A549 (cell line): Measurements from ENCODE around the gene INPP1. TPM values are rescaled to one million over a fixed set of nuclear protein-coding genes. Genes with fewer than 3 reads are reported as not detected.
"Not testable (repeated sequence)": the region's sequence is repeated elsewhere in the genome, so short reads cannot be mapped to it uniquely, and the experiment has no call there.

Experiments
- ATAC-seq, 2 experiments: fragments of 200-7000 bp in 1 of 2; fragments of >200 bp in 1 of 2; cut with Nextera tagmentation in 1 of 2; cut with Tn5 transposase in 1 of 2; 3 replicates each; pipeline versions ENCODE4 v1.8.0 to v1.9.1; 2018 to 2020; ENCODE audit warnings: mild to moderate bottlenecking in 1 of 2, moderate library complexity in 1 of 2
- CTCF ChIA-PET: fragments of 300-600 bp; sonication (Branson Sonifier 250); formaldehyde crosslinking; extraction: SDS; loops from one replicate; lab custom pipeline; 2021; ENCODE audit warnings: antibody characterized with exemption, inconsistent platforms; lab: Yijun Ruan, JAX
- POLR2A ChIA-PET: fragments of 350-600 bp; formaldehyde crosslinking; extraction: SDS; loops from one replicate; lab custom pipeline; 2021; ENCODE audit warnings: antibody characterized with exemption, inconsistent platforms; lab: Yijun Ruan, JAX
- DNase-seq, 2 experiments: peaks; one replicate each; pipeline versions ENCODE4 v3.0.0 to v3.0.0-alpha.2; 2011 to 2016; ENCODE audit warnings: low read depth in 1 of 2, low spot score in 1 of 2
- FAIRE-seq: peaks from 2 replicates; lab custom pipeline; 2011; peaks lifted over from hg19 to GRCh38; lab: Jason Lieb, UNC
- H3K27ac ChIP-seq, 2 experiments: fragments of >200 bp; sonication (Bioruptor Twin); formaldehyde crosslinking; 3 replicates each; pipeline ENCODE4 v1.5.1; 2016 to 2017
- H3K4me1 ChIP-seq: fragments of >200 bp; sonication (Bioruptor Twin); formaldehyde crosslinking; 3 replicates; pipeline ENCODE4 v1.6.1; 2016
- H3K4me2 ChIP-seq: fragments of >200 bp; sonication (Bioruptor Twin); formaldehyde crosslinking; 3 replicates; pipeline ENCODE4 v1.6.1; 2016
- H3K4me3 ChIP-seq: fragments of >200 bp; sonication (Bioruptor Twin); formaldehyde crosslinking; 3 replicates; pipeline ENCODE4 v1.5.1; 2016
- H3K9me3 ChIP-seq: fragments of >200 bp; sonication (Bioruptor Twin); formaldehyde crosslinking; 3 replicates; pipeline ENCODE4 v1.6.1; 2016
- CBX8 ChIP-seq: fragments of 200-600 bp; sonication (generic); IDR thresholded peaks from 2 replicates; pipeline ENCODE4 v1.6.1; 2016
- CEBPB ChIP-seq, 2 experiments: fragments of >200 bp in 1 of 2; sonication (Bioruptor Twin) in 1 of 2; formaldehyde crosslinking in 1 of 2; IDR thresholded peaks; 2 replicates each; pipeline ENCODE4 v1.6.1; 2012 to 2016
- EHMT2 ChIP-seq: fragments of 200-600 bp; sonication (generic); IDR thresholded peaks from 2 replicates; pipeline ENCODE4 v1.6.1; 2016; ENCODE audit warnings: antibody characterized with exemption, low read depth, mild to moderate bottlenecking, moderate library complexity
- FOSB ChIP-seq: fragments of 250-450 bp; sonication (Bioruptor Pico); IDR thresholded peaks from 2 replicates; pipeline ENCODE4 v1.5.0; 2020; ENCODE audit warnings: mild to moderate bottlenecking, moderate library complexity
- FOSL2 ChIP-seq, 2 experiments: fragments of 450-650 bp in 1 of 2; fragments of >200 bp in 1 of 2; sonication (Bioruptor Twin) in 1 of 2; formaldehyde crosslinking; IDR thresholded peaks; 2 replicates each; pipeline versions ENCODE4 v1.5.0 to v1.6.1; 2016 to 2020; ENCODE audit warnings: mild to moderate bottlenecking in 1 of 2, moderate library complexity in 1 of 2
- HES2 ChIP-seq: fragments of >200 bp; sonication (Bioruptor Twin); formaldehyde crosslinking; IDR thresholded peaks from 2 replicates; pipeline ENCODE4 v1.6.1; 2016
- HEYL ChIP-seq: fragments of 250-450 bp; sonication (Bioruptor Pico); IDR thresholded peaks from 2 replicates; pipeline ENCODE4 v1.8.0; 2021; ENCODE audit warnings: mild to moderate bottlenecking, moderate library complexity
- JUN ChIP-seq, 2 experiments: fragments of >200 bp; sonication (Bioruptor Twin); formaldehyde crosslinking; IDR thresholded peaks; 2 replicates in 1 of 2; 3 replicates in 1 of 2; pipeline ENCODE4 v1.6.1; 2016 to 2017
- JUNB ChIP-seq: fragments of >200 bp; sonication (Bioruptor Twin); formaldehyde crosslinking; IDR thresholded peaks from 2 replicates; pipeline ENCODE4 v1.6.1; 2016
- KDM1A ChIP-seq: fragments of 200-600 bp; sonication (generic); IDR thresholded peaks from 2 replicates; pipeline ENCODE4 v1.6.1; 2016; ENCODE audit warnings: low read depth, mild to moderate bottlenecking
- MAFK ChIP-seq: fragments of 450-650 bp; IDR thresholded peaks from 2 replicates; pipeline ENCODE4 v1.6.1; 2014; ENCODE audit not compliant: partially characterized antibody
- MAX ChIP-seq: IDR thresholded peaks from 2 replicates; pipeline ENCODE4 v1.6.1; 2012
- RAD21 ChIP-seq, 2 experiments: fragments of >200 bp in 1 of 2; sonication (Bioruptor Twin) in 1 of 2; formaldehyde crosslinking in 1 of 2; IDR thresholded peaks in 1 of 2; conservative IDR thresholded peaks in 1 of 2; 2 replicates in 1 of 2; 3 replicates in 1 of 2; pipeline ENCODE4 v1.6.1; 2012 to 2018; ENCODE audit warnings: inconsistent platforms in 1 of 2
- RARB ChIP-seq: fragments of 250-450 bp; sonication (Bioruptor Pico); IDR thresholded peaks from 2 replicates; pipeline ENCODE4 v1.8.0; 2021; ENCODE audit warnings: mild to moderate bottlenecking, moderate library complexity
- ZSCAN20 ChIP-seq: fragments of 250-450 bp; sonication (Bioruptor Pico); IDR thresholded peaks from 2 replicates; pipeline ENCODE4 v1.8.0; 2022; ENCODE audit warnings: mild to moderate bottlenecking, moderate library complexity
- WGBS: methylation state at CpG from one replicate; pipeline ENCODE4 v1.1.6; 2017; ENCODE audit errors: missing lambda C conversion rate; 5-methylcytosine and 5-hydroxymethylcytosine counted together
- polyA plus RNA-seq, 4 experiments: library from polyadenylated mRNA; depleted of rRNA in 3 of 4; stranded (reverse); fragments of >200 nt; fragmentation: RNase III in 1 of 4; extraction: RNeasy Plus Mini Kit Qiagen cat#74134 plus additional on column Dnase treatment in 1 of 4; gene quantifications; 2 replicates in 3 of 4; 3 replicates in 1 of 4; pipeline ENCODE4 v1.2.3, GENCODE V29; 2011 to 2017

Gene INPP1
- polyA plus RNA-seq, 2 of the 4 experiments (the other 2 are of a cell fraction), result 12.8 to 18.4 TPM

GRCh38 chr2:190333928-190334327 lies 9.5 kb upstream of the INPP1 start:
- Histone ChIP-seq H3K4me1 (peaks cover 23% of the 10 kb centered on the region), H3K4me2 (peak overlapping the region; percentile 85), H3K27ac (peak overlapping the region; percentile 66 to 82; a peak in 5 of 6 replicates)
- TF ChIP-seq EHMT2, result no peak
- TF ChIP-seq, all 56 proteins: peak for 0
- ChIA-PET CTCF (no interaction called here), POLR2A (no interaction called here)
- no peak for ATAC-seq
- 0 out of 3 replicates have a peak overlapping the region, but pooled peaks have one; percentile 4 for H3K4me3 ChIP-seq
- FAIRE-seq, result no peak
- WGBS, result 57% methylated on average over 2 of the region's 2 CpGs
- no peak for DNase-seq
- H3K9me3 ChIP-seq, result no peaks in the 10 kb centered on the region

- peak; percentile 91 to 92 for ATAC-seq
- no peak for FAIRE-seq
- TF ChIP-seq HES2 (no peak), JUNB (peak; percentile 59; the same call in 1 of the 2 replicates), MAX (peak; percentile 37; the same call in 1 of the 2 replicates), CBX8 (no peak), RAD21 (conservative IDR thresholded peaks at IDR 0.05 in 1 of 2, IDR thresholded peaks at IDR 0.05 in 1 of 2) (0 out of 5 replicates have a peak, but pooled peaks of 1 of the 2 experiments have one; percentile 12), ZSCAN20 (CRISPR knock-in tag) (no peak), FOSL2 (IDR thresholded peaks at IDR 0.05) (peak; percentile 32; the same call in 1 of the 2 replicates), FOSL2 (CRISPR knock-in tag; IDR thresholded peaks at IDR 0.05) (peak; percentile 79), HEYL (CRISPR knock-in tag) (no peak), RARB (CRISPR knock-in tag) (no peak)
- H3K4me1 ChIP-seq, result peaks cover 23% of the 10 kb centered on the region
- peak; percentile 56 to 71 for DNase-seq
- peak overlapping the region; percentile 66 to 82 for H3K27ac ChIP-seq
- peak overlapping the region; percentile 24; the same call in 2 of the 3 replicates for H3K4me3 ChIP-seq
- peak overlapping the region; percentile 85 for H3K4me2 ChIP-seq
- POLR2A ChIA-PET, result no interaction called here
- CTCF ChIA-PET, result no interaction called here
- 8% methylated on average over 8 of the region's 8 CpGs for WGBS
- no peaks in the 10 kb centered on the region for H3K9me3 ChIP-seq
Measured at GRCh38 chr2:190334479-190335224, 8.7 kb upstream of the INPP1 start.

DNA sequence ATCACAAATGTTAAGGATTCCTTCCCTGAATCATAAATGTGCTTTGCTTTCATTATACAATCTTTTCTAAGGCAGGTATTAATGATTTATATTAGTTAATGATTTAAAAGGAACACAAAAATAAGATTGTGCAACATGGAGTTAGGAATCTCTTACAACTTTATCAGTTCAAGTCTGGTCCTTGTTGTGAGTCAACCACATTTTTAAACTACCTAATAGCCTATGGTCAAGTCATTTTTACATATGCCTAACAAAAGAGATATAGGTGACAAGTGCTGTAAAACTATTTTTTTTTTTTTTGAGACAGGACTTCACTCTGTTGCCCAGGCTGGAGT lies 8.2 kb upstream of the INPP1 start:
- ChIA-PET CTCF (no interaction called here), POLR2A (no interaction called here)
- peak in 1 of 2 experiments; percentile 26; a peak in 2 of 6 replicates for ATAC-seq
- Histone ChIP-seq H3K4me2 (peak overlapping the region; percentile 85), H3K27ac (peak overlapping the region; percentile 66 to 82), H3K4me1 (peaks cover 25% of the 10 kb centered on the region), H3K9me3 (no peaks in the 10 kb centered on the region), H3K4me3 (peak overlapping the region; percentile 24; the same call in 2 of the 3 replicates)
- TF ChIP-seq CEBPB (IDR thresholded peaks at IDR 0.05), result peak; percentile 76 to 81; a peak in 3 of 4 replicates
- no peak for TF ChIP-seq EHMT2
- TF ChIP-seq MAFK, result no peak
- TF ChIP-seq FOSB (CRISPR knock-in tag), result no peak
- no peak for TF ChIP-seq JUN (IDR thresholded peaks at IDR 0.05)
- peak; percentile 7 for FAIRE-seq
- DNase-seq, result peak in 1 of 2 experiments; percentile 37

- H3K27ac ChIP-seq, result peak overlapping the region; percentile 66 to 82; a peak in 5 of 6 replicates
- CTCF ChIA-PET, DNase-seq, POLR2A ChIA-PET, H3K9me3 ChIP-seq, FAIRE-seq, H3K4me3 ChIP-seq, ATAC-seq: not testable (repeated sequence)
- H3K4me1 ChIP-seq, result peaks cover 29% of the 10 kb centered on the region
- 95% methylated on average over 4 of the region's 4 CpGs for WGBS
- peak overlapping the region; percentile 85 for H3K4me2 ChIP-seq
Measured at GRCh38 chr2:190335584-190335983, 7.8 kb upstream of the INPP1 start.

DNA sequence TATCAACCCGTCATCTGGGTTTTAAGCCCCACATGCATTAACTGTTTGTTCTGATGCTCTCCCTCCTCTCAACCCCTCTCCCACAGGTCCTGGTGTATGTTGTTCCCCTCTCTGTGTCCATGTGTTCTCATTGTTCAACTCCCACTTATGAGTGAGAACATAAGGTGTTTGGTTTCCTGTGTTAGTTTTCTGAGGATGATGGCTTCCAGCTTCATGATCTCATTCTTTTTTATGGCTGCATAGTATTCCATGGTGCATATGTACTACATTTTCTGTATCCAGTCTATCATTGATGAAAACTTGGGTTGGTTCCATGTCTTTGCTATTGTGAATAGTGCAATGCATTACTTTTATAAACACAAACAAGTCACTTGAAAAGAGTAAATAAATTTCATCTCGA lies 7.0 kb upstream of the INPP1 start:
- FAIRE-seq (no peak), DNase-seq (no peak), ATAC-seq (no peak)
- Histone ChIP-seq H3K9me3 (no peaks in the 10 kb centered on the region), H3K4me2 (no peak overlapping the region), H3K4me3 (no peak overlapping the region), H3K27ac (0 out of 6 replicates have a peak overlapping the region, but pooled peaks of 1 of the 2 experiments have one; percentile 29), H3K4me1 (peaks cover 33% of the 10 kb centered on the region)
- no peak for TF ChIP-seq JUNB
- TF ChIP-seq KDM1A, result peak; percentile 42; the same call in 1 of the 2 replicates
- POLR2A ChIA-PET, result no interaction called here
- CTCF ChIA-PET, result no interaction called here
- WGBS, result 94% methylated on average over 2 of the region's 2 CpGs
